Uterus (tissue), 4 donors: ENCODE results near the gene GLRX. TPM values are rescaled to one million over a fixed set of nuclear protein-coding genes. Genes with fewer than 3 reads are reported as not detected.

Source experiments
- DNase-seq, 2 donors: peaks; one replicate each; pipeline ENCODE4 v3.0.0-alpha.2; 2019 to 2020
- H3K27ac ChIP-seq, 2 donors: fragments of 200-600 bp; sonication (generic); 1 replicate in 1 of 2; 2 replicates in 1 of 2; pipeline ENCODE4 v1.5.1; 2016 to 2018
- H3K27me3 ChIP-seq, 2 donors: fragments of 200-600 bp; sonication (generic); one replicate each; pipeline ENCODE4 v1.5.1; 2018 to 2019; ENCODE audit warnings: control low read depth in 1 of 2
- H3K36me3 ChIP-seq, 2 donors: fragments of 200-600 bp; sonication (generic); one replicate each; pipeline ENCODE4 v1.5.1; 2019; ENCODE audit warnings: control low read depth in 1 of 2
- H3K4me1 ChIP-seq, 2 donors: fragments of 200-600 bp; sonication (generic); one replicate each; pipeline ENCODE4 v1.5.1; 2018 to 2019; ENCODE audit warnings: control low read depth in 1 of 2
- H3K4me3 ChIP-seq, 2 donors: fragments of 200-600 bp; sonication (generic); 1 replicate in 1 of 2; 2 replicates in 1 of 2; pipeline ENCODE4 v1.5.1; 2018 to 2019; ENCODE audit warnings: mild to moderate bottlenecking in 1 of 2
- H3K9me3 ChIP-seq, 2 donors: fragments of 200-600 bp; sonication (generic); one replicate each; pipeline ENCODE4 v1.5.1; 2019; ENCODE audit warnings: control low read depth in 1 of 2
- POLR2A ChIP-seq, 2 donors: fragments of 450-650 bp; IDR thresholded peaks; one replicate each; pipeline ENCODE4 v1.6.1; 2016; ENCODE audit warnings: antibody characterized with exemption in 2 of 2, mild to moderate bottlenecking in 1 of 2, moderate library complexity in 1 of 2
- intact Hi-C: fragments of 100-400 bp; cut with DNase I; formaldehyde crosslinking; loops from one replicate; pipeline ENCODE4 v1.15.1; 2023; ENCODE audit warnings: low total_unique reads
- total RNA-seq, 4 donors: library from RNA; depleted of rRNA in 3 of 4; stranded (reverse); fragments of >200 nt in 3 of 4; gene quantifications; one replicate each; pipeline versions ENCODE4 v1.1.0 to v1.2.4, GENCODE V29; 2014 to 2023
- TF ChIP-seq, protein P1 (sequence below), 4 experiments: fragments of 200-600 bp in 2 of 4; fragments of 450-650 bp in 2 of 4; sonication (generic) in 2 of 4; IDR thresholded peaks; one replicate each; pipeline ENCODE4 v1.5.1; 2016 to 2019; ENCODE audit warnings: antibody characterized with exemption in 4 of 4, mild to moderate bottlenecking in 2 of 4, moderate library complexity in 1 of 4
- donor health status: DM: yes; HTN: yes; CAD: no.

Gene GLRX
- total RNA-seq, 4 donors from 2014 or later: 13.0 to 98.8 (median 15.5) TPM

- H3K9me3 ChIP-seq: no peaks in the 10 kb centered on the region
- H3K4me3 ChIP-seq: peak overlapping the region in 1 of 2 donors; percentile 13
- no peaks in the 10 kb centered on the region for H3K36me3 ChIP-seq
- DNase-seq: peak; percentile 85 to 89
- TF ChIP-seq, protein P1, sequence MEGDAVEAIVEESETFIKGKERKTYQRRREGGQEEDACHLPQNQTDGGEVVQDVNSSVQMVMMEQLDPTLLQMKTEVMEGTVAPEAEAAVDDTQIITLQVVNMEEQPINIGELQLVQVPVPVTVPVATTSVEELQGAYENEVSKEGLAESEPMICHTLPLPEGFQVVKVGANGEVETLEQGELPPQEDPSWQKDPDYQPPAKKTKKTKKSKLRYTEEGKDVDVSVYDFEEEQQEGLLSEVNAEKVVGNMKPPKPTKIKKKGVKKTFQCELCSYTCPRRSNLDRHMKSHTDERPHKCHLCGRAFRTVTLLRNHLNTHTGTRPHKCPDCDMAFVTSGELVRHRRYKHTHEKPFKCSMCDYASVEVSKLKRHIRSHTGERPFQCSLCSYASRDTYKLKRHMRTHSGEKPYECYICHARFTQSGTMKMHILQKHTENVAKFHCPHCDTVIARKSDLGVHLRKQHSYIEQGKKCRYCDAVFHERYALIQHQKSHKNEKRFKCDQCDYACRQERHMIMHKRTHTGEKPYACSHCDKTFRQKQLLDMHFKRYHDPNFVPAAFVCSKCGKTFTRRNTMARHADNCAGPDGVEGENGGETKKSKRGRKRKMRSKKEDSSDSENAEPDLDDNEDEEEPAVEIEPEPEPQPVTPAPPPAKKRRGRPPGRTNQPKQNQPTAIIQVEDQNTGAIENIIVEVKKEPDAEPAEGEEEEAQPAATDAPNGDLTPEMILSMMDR (IDR thresholded peaks at IDR 0.05): peak; percentile 94 to 97 (median 96)
- peak in 1 of 2 donors; percentile 43 for TF ChIP-seq POLR2A (IDR thresholded peaks at IDR 0.05)
- no peaks in the 10 kb centered on the region for H3K27me3 ChIP-seq
- peak overlapping the region; percentile 79 to 83 for H3K27ac ChIP-seq
- peaks cover 0 to 8% of the 10 kb centered on the region in 2 donors for H3K4me1 ChIP-seq
- intact Hi-C loops: loop anchor here (5.0 kb wide), 1 partner anchor 478 kb away; no protein-coding TSS in a partner anchor
Observed at GRCh38 chr5:95858661-95859595, 36.4 kb upstream of the GLRX start.

GRCh38 chr5:95858023-95858461 lies 35.5 kb upstream of the GLRX start:
- Histone ChIP-seq H3K4me1 (peaks cover 0 to 8% of the 10 kb centered on the region in 2 donors), H3K4me3 (no peak overlapping the region), H3K27ac (peak overlapping the region; percentile 79 to 83), H3K9me3 (no peaks in the 10 kb centered on the region), H3K36me3 (no peaks in the 10 kb centered on the region), H3K27me3 (no peaks in the 10 kb centered on the region)
- intact Hi-C loops: loop anchor here (5.0 kb wide), 1 partner anchor 479 kb away; no protein-coding TSS in a partner anchor
- DNase-seq: peak; percentile 32 to 45
- no peak for TF ChIP-seq POLR2A (IDR thresholded peaks at IDR 0.05)
- TF ChIP-seq, protein P1 (IDR thresholded peaks at IDR 0.05): no peak

- DNase-seq: peak; percentile 74 to 86
- no peak for TF ChIP-seq POLR2A (IDR thresholded peaks at IDR 0.05)
- TF ChIP-seq, protein P1 (IDR thresholded peaks at IDR 0.05): peak in 1 of 4 experiments; percentile 6
- intact Hi-C loops: loop anchor here (5.0 kb wide), 1 partner anchor 480 kb away; no protein-coding TSS in a partner anchor
- no peaks in the 10 kb centered on the region for H3K27me3 ChIP-seq
- no peaks in the 10 kb centered on the region for H3K9me3 ChIP-seq
- H3K4me1 ChIP-seq: peaks cover 0 to 8% of the 10 kb centered on the region in 2 donors
- peak overlapping the region; percentile 79 to 83 for H3K27ac ChIP-seq
- H3K4me3 ChIP-seq: no peak overlapping the region
- no peaks in the 10 kb centered on the region for H3K36me3 ChIP-seq
Observed at GRCh38 chr5:95857185-95857945, 34.8 kb upstream of the GLRX start.

GRCh38 chr5:95856501-95856981 lies 34.0 kb upstream of the GLRX start:
- Histone ChIP-seq H3K36me3 (no peaks in the 10 kb centered on the region), H3K27ac (peak overlapping the region; percentile 79 to 83), H3K4me3 (no peak overlapping the region), H3K4me1 (peaks cover 0 to 4% of the 10 kb centered on the region in 2 donors), H3K27me3 (no peaks in the 10 kb centered on the region), H3K9me3 (no peaks in the 10 kb centered on the region)
- DNase-seq: no peak
- no peak for TF ChIP-seq POLR2A (IDR thresholded peaks at IDR 0.05)
- TF ChIP-seq, protein P1 (IDR thresholded peaks at IDR 0.05): no peak
- intact Hi-C loops: loop anchor here (5.0 kb wide), 1 partner anchor 481 kb away; no protein-coding TSS in a partner anchor
